A549 (cell line): ENCODE results near the gene POU2F3.

Experiments used
- EP300 ChIP-seq, 2 experiments: fragments of >200 bp; sonication (Bioruptor Twin); formaldehyde crosslinking; IDR thresholded peaks; 2 replicates in 1 of 2; 3 replicates in 1 of 2; pipeline ENCODE4 v1.6.1; 2016 to 2017
- ESRRA ChIP-seq: fragments of 150-350 bp; IDR thresholded peaks from 2 replicates; pipeline ENCODE4 v1.6.1; 2014; ENCODE audit warnings: mild to moderate bottlenecking, low read length, borderline replicate concordance
- HOXB5 ChIP-seq: fragments of 250-450 bp; sonication (Bioruptor Pico); IDR thresholded peaks from 2 replicates; pipeline ENCODE4 v1.5.0; 2020; ENCODE audit warnings: mild to moderate bottlenecking, moderate library complexity
- MAFK ChIP-seq: fragments of 450-650 bp; IDR thresholded peaks from 2 replicates; pipeline ENCODE4 v1.6.1; 2014; ENCODE audit not compliant: partially characterized antibody
- PHF8 ChIP-seq: fragments of 200-600 bp; sonication (generic); IDR thresholded peaks from 2 replicates; pipeline ENCODE4 v1.6.1; 2016; ENCODE audit warnings: low read depth, mild to moderate bottlenecking, antibody characterized with exemption, moderate library complexity, borderline replicate concordance
- RFX5 ChIP-seq: fragments of 450-650 bp; IDR thresholded peaks from 2 replicates; pipeline ENCODE4 v1.7.1; 2014; ENCODE audit warnings: antibody characterized with exemption, mild to moderate bottlenecking, moderate library complexity
- SMC3 ChIP-seq: fragments of >200 bp; sonication (Bioruptor Twin); formaldehyde crosslinking; IDR thresholded peaks from 3 replicates; pipeline ENCODE4 v1.6.1; 2018; ENCODE audit warnings: inconsistent platforms
- SREBF2 ChIP-seq: fragments of 450-650 bp; IDR thresholded peaks from 2 replicates; pipeline ENCODE4 v1.6.1; 2014; ENCODE audit warnings: mild to moderate bottlenecking, moderate library complexity
- TP53 ChIP-seq: fragments of 250-450 bp; sonication (Bioruptor Pico); IDR thresholded peaks from 2 replicates; pipeline ENCODE4 v1.5.0; 2021; ENCODE audit warnings: mild to moderate bottlenecking, moderate library complexity
- TF ChIP-seq, protein P1 (sequence below): fragments of >200 bp; sonication (Bioruptor Twin); formaldehyde crosslinking; IDR thresholded peaks from 3 replicates; pipeline ENCODE4 v1.5.1; 2016
- TF ChIP-seq, protein P2 (sequence below): IDR thresholded peaks from 2 replicates; pipeline ENCODE4 v1.6.1; 2012
- TF ChIP-seq, protein P3 (sequence below): fragments of 450-650 bp; IDR thresholded peaks from 2 replicates; pipeline ENCODE4 v1.6.1; 2014; ENCODE audit warnings: antibody characterized with exemption
- TF ChIP-seq, protein P4 (sequence below): IDR thresholded peaks from 2 replicates; pipeline ENCODE4 v1.6.1; 2012

DNA sequence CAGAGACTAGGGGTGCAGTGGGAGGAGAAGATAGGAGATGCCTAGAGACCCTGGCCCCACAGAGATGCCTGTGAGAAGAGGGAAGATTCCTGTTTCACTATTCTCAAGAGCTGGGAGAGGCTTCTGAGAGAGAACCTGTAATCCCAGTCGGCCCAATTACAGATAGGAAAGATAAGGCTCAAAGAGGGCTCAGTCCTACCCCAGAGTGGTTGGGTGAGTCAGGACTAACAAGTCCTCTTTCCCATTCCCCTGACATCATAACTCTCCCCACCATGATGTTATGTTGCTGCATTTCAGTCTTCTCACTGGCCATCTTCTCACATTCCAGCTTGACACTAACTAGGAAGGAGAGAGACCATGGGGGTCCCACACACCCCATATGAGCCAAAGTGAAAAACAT is 114.1 kb downstream of the POU2F3 start:
- TF ChIP-seq PHF8 (no peak), RFX5 (no peak), EP300 (IDR thresholded peaks at IDR 0.05) (no peak), ESRRA (no peak), MAFK (no peak), HOXB5 (CRISPR knock-in tag) (no peak), SMC3 (no peak), TP53 (CRISPR knock-in tag) (no peak), SREBF2 (no peak)
- TF ChIP-seq, protein P1, sequence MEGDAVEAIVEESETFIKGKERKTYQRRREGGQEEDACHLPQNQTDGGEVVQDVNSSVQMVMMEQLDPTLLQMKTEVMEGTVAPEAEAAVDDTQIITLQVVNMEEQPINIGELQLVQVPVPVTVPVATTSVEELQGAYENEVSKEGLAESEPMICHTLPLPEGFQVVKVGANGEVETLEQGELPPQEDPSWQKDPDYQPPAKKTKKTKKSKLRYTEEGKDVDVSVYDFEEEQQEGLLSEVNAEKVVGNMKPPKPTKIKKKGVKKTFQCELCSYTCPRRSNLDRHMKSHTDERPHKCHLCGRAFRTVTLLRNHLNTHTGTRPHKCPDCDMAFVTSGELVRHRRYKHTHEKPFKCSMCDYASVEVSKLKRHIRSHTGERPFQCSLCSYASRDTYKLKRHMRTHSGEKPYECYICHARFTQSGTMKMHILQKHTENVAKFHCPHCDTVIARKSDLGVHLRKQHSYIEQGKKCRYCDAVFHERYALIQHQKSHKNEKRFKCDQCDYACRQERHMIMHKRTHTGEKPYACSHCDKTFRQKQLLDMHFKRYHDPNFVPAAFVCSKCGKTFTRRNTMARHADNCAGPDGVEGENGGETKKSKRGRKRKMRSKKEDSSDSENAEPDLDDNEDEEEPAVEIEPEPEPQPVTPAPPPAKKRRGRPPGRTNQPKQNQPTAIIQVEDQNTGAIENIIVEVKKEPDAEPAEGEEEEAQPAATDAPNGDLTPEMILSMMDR = no peak
- TF ChIP-seq, protein P2, sequence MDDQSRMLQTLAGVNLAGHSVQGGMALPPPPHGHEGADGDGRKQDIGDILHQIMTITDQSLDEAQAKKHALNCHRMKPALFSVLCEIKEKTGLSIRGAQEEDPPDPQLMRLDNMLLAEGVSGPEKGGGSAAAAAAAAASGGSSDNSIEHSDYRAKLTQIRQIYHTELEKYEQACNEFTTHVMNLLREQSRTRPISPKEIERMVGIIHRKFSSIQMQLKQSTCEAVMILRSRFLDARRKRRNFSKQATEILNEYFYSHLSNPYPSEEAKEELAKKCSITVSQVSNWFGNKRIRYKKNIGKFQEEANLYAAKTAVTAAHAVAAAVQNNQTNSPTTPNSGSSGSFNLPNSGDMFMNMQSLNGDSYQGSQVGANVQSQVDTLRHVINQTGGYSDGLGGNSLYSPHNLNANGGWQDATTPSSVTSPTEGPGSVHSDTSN = no peak
- TF ChIP-seq, protein P3, sequence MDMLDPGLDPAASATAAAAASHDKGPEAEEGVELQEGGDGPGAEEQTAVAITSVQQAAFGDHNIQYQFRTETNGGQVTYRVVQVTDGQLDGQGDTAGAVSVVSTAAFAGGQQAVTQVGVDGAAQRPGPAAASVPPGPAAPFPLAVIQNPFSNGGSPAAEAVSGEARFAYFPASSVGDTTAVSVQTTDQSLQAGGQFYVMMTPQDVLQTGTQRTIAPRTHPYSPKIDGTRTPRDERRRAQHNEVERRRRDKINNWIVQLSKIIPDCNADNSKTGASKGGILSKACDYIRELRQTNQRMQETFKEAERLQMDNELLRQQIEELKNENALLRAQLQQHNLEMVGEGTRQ = no peak
- TF ChIP-seq, protein P4, sequence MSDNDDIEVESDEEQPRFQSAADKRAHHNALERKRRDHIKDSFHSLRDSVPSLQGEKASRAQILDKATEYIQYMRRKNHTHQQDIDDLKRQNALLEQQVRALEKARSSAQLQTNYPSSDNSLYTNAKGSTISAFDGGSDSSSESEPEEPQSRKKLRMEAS = no peak
